Renal cortical epithelial cell (primary cell): Measurements from ENCODE around the gene LILRB2. TPM values are rescaled to one million over a fixed set of nuclear protein-coding genes. Genes with fewer than 3 reads are reported as not detected.
"Not testable (repeated sequence)": the region's sequence is repeated elsewhere in the genome, so short reads cannot be mapped to it uniquely, and the experiment has no call there.

Experiments used
- DNase-seq: peaks from one replicate; pipeline ENCODE4 v3.0.0-alpha.2; 2011; ENCODE audit warnings: low read depth
- total RNA-seq: library from RNA; depleted of rRNA; stranded (reverse); fragments of >200 nt; gene quantifications from 2 replicates; pipeline ENCODE4 v1.2.3, GENCODE V29; 2014

Gene LILRB2
- total RNA-seq, 1 donor from 2014 or later = not detected

GRCh38 chr19:54242234-54242633 lies 38.7 kb downstream of the LILRB2 start:
- DNase-seq = not testable (repeated sequence)

GRCh38 chr19:54240372-54241336 lies 40.3 kb downstream of the LILRB2 start:
- DNase-seq = not testable (repeated sequence)

GRCh38 chr19:54239491-54240371 lies 41.2 kb downstream of the LILRB2 start:
- not testable (repeated sequence) for DNase-seq

GRCh38 chr19:54233941-54234340 lies 47.0 kb downstream of the LILRB2 start:
- DNase-seq = no peak

GRCh38 chr19:54231077-54231931 lies 49.6 kb downstream of the LILRB2 start:
- peak; percentile 44 for DNase-seq

GRCh38 chr19:54230031-54230430 lies 50.9 kb downstream of the LILRB2 start:
- no peak for DNase-seq

- no peak for DNase-seq
Observed at GRCh38 chr19:54229146-54229545, 51.8 kb downstream of the LILRB2 start.

GRCh38 chr19:54224619-54225018 lies 56.3 kb downstream of the LILRB2 start:
- DNase-seq = not testable (repeated sequence)

GRCh38 chr19:54223937-54224281 lies 57.0 kb downstream of the LILRB2 start:
- not testable (repeated sequence) for DNase-seq

Other genes with a start within 250 kb of the LILRB2 start
- gene VSTM1, start 217.2 kb downstream of the LILRB2 start, total RNA-seq = not detected in 2 replicates
- gene TARM1, start 199.7 kb downstream of the LILRB2 start, total RNA-seq = not detected in 2 replicates
- 1.1 TPM in 1 of 2 replicates, not detected in the other for gene OSCAR, start 180.3 kb downstream of the LILRB2 start, total RNA-seq
- 4.3 and 8.0 TPM in 2 replicates for gene NDUFA3, start 178.3 kb downstream of the LILRB2 start, total RNA-seq
- 13.8 and 23.1 TPM in 2 replicates for gene TFPT, start 165.5 kb downstream of the LILRB2 start, total RNA-seq
- 70.8 and 90.6 TPM in 2 replicates for gene PRPF31, start 165.4 kb downstream of the LILRB2 start, total RNA-seq
- 8.5 and 50.0 TPM in 2 replicates for gene CNOT3, start 143.3 kb downstream of the LILRB2 start, total RNA-seq
- gene LENG1, start 121.4 kb downstream of the LILRB2 start, total RNA-seq = 4.0 and 7.3 TPM in 2 replicates
- 1.8 and 21.9 TPM in 2 replicates for gene TMC4, start 108.0 kb downstream of the LILRB2 start, total RNA-seq
- gene MBOAT7, start 91.5 kb downstream of the LILRB2 start, total RNA-seq = 32.6 and 132 TPM in 2 replicates
- gene TSEN34, start 89.8 kb downstream of the LILRB2 start, total RNA-seq = 82.5 and 151 TPM in 2 replicates
- 1,053 and 1,700 TPM in 2 replicates for gene RPS9, start 80.3 kb downstream of the LILRB2 start, total RNA-seq
- not detected in 2 replicates for gene LILRB3, start 58.1 kb downstream of the LILRB2 start, total RNA-seq
- gene LILRA6, start 38.3 kb downstream of the LILRB2 start, total RNA-seq = not detected in 2 replicates
- gene LILRB5, start 23.8 kb downstream of the LILRB2 start, total RNA-seq = not detected in 2 replicates
- gene LILRA5, start 32.1 kb upstream of the LILRB2 start, total RNA-seq = not detected in 2 replicates
- not detected in 2 replicates for gene LILRA4, start 58.1 kb upstream of the LILRB2 start, total RNA-seq
- not detected in 2 replicates for gene LAIR1, start 83.8 kb upstream of the LILRB2 start, total RNA-seq
- gene TTYH1, start 134.4 kb upstream of the LILRB2 start, total RNA-seq = not detected in 2 replicates
- gene LENG8, start 168.1 kb upstream of the LILRB2 start, total RNA-seq = 26.7 and 52.5 TPM in 2 replicates
- 7.7 and 9.6 TPM in 2 replicates for gene LENG9, start 182.7 kb upstream of the LILRB2 start, total RNA-seq
- 4.7 and 26.7 TPM in 2 replicates for gene CDC42EP5, start 192.2 kb upstream of the LILRB2 start, total RNA-seq
- gene LAIR2, start 221.7 kb upstream of the LILRB2 start, total RNA-seq = not detected in 2 replicates